Measurements from ENCODE around the gene TAS2R20. TPM values are rescaled to one million over a fixed set of nuclear protein-coding genes. Genes with fewer than 3 reads are reported as not detected.

Gene TAS2R20
- total and polyA plus RNA-seq, 2 of the 13 experiments (the other 11 are each of a cell fraction or from before 2014, with no cell fraction given) = 0.54 to 2.9 TPM

DNA sequence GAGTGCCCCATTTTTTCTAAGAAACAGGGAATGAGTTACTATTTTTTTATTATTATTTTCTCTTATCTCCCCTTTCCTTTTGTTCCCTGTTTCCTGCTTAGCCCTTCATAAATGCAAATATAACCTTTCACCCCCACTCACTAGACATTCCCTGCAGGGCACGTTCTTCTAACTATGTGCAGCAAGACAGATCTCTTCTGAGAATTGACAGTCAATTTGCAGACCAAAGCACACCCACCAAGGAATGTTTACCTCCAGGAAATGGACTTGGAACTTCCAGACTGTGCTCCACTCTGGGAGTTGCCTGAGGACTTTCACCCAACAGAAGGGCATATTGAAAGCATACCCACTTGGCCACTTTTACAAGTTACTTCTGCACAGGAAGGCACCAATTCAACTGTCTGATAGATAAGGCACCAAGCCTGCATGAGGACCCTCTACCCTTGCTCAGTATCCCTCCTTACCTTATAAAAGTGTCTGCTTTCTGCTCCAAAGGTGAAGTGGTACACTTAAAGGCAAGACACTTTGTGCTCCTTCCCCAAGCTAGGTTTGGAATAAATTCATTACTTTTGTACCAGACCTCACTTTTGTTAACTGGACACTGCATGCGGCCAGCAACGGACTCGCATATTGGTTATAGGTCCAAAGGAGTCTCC lies 17.8 kb upstream of the TAS2R20 start (continued):
- TF ChIP-seq, protein P1, sequence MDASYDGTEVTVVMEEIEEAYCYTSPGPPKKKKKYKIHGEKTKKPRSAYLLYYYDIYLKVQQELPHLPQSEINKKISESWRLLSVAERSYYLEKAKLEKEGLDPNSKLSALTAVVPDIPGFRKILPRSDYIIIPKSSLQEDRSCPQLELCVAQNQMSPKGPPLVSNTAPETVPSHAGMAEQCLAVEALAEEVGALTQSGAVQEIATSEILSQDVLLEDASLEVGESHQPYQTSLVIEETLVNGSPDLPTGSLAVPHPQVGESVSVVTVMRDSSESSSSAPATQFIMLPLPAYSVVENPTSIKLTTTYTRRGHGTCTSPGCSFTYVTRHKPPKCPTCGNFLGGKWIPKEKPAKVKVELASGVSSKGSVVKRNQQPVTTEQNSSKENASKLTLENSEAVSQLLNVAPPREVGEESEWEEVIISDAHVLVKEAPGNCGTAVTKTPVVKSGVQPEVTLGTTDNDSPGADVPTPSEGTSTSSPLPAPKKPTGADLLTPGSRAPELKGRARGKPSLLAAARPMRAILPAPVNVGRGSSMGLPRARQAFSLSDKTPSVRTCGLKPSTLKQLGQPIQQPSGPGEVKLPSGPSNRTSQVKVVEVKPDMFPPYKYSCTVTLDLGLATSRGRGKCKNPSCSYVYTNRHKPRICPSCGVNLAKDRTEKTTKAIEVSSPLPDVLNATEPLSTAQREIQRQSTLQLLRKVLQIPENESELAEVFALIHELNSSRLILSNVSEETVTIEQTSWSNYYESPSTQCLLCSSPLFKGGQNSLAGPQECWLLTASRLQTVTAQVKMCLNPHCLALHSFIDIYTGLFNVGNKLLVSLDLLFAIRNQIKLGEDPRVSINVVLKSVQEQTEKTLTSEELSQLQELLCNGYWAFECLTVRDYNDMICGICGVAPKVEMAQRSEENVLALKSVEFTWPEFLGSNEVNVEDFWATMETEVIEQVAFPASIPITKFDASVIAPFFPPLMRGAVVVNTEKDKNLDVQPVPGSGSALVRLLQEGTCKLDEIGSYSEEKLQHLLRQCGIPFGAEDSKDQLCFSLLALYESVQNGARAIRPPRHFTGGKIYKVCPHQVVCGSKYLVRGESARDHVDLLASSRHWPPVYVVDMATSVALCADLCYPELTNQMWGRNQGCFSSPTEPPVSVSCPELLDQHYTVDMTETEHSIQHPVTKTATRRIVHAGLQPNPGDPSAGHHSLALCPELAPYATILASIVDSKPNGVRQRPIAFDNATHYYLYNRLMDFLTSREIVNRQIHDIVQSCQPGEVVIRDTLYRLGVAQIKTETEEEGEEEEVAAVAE (CRISPR knock-in tag; IDR thresholded peaks at IDR 0.05; ENCODE audit: borderline replicate concordance) = peak; percentile 36; the same call in 1 of the 2 replicates
- TF ChIP-seq KDM1A (CRISPR knock-in tag; IDR thresholded peaks at IDR 0.05) (no peak), SMC3 (IDR thresholded peaks at IDR 0.05; ENCODE audit: low read length) (no peak), FOXA3 (CRISPR knock-in tag; IDR thresholded peaks at IDR 0.05) (peak; percentile 89), REXO4 (CRISPR knock-in tag; IDR thresholded peaks at IDR 0.05; ENCODE audit: borderline replicate concordance) (no peak), ZNF205 (CRISPR knock-in tag; IDR thresholded peaks at IDR 0.05) (no peak), ZNF839 (CRISPR knock-in tag; IDR thresholded peaks at IDR 0.05; ENCODE audit: borderline replicate concordance) (no peak), NFE2L2 (IDR thresholded peaks at IDR 0.05; ENCODE audit: low read length) (no peak), ZNF180 (CRISPR knock-in tag; IDR thresholded peaks at IDR 0.05; ENCODE audit: borderline replicate concordance, low read depth) (no peak), DPF2 (CRISPR knock-in tag; IDR thresholded peaks at IDR 0.05; ENCODE audit: borderline replicate concordance, low read depth) (peak; percentile 90), FOXK1 (CRISPR knock-in tag; IDR thresholded peaks at IDR 0.05; ENCODE audit: borderline replicate concordance, low read depth) (peak; percentile 39; the same call in 1 of the 2 replicates), ZNF235 (CRISPR knock-in tag; IDR thresholded peaks at IDR 0.05; ENCODE audit: borderline replicate concordance) (no peak), RFX3 (CRISPR knock-in tag; IDR thresholded peaks at IDR 0.05) (no peak), ZNF878 (CRISPR knock-in tag; IDR thresholded peaks at IDR 0.05) (peak; percentile 73; the same call in 1 of the 2 replicates)
- TF ChIP-seq, protein P2, sequence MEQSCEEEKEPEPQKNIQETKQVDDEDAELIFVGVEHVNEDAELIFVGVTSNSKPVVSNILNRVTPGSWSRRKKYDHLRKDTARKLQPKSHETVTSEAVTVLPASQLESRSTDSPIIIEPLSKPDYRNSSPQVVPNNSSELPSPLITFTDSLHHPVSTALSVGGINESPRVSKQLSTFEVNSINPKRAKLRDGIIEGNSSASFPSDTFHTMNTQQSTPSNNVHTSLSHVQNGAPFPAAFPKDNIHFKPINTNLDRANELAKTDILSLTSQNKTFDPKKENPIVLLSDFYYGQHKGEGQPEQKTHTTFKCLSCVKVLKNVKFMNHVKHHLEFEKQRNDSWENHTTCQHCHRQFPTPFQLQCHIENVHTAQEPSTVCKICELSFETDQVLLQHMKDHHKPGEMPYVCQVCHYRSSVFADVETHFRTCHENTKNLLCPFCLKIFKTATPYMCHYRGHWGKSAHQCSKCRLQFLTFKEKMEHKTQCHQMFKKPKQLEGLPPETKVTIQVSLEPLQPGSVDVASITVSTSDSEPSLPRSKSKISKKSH (CRISPR knock-in tag; IDR thresholded peaks at IDR 0.05; ENCODE audit: borderline replicate concordance) = no peak
- TF ChIP-seq, protein P3, sequence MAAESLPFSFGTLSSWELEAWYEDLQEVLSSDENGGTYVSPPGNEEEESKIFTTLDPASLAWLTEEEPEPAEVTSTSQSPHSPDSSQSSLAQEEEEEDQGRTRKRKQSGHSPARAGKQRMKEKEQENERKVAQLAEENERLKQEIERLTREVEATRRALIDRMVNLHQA (CRISPR knock-in tag; IDR thresholded peaks at IDR 0.05) = no peak
- TF ChIP-seq, protein P4, sequence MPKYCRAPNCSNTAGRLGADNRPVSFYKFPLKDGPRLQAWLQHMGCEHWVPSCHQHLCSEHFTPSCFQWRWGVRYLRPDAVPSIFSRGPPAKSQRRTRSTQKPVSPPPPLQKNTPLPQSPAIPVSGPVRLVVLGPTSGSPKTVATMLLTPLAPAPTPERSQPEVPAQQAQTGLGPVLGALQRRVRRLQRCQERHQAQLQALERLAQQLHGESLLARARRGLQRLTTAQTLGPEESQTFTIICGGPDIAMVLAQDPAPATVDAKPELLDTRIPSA (CRISPR knock-in tag; IDR thresholded peaks at IDR 0.05; ENCODE audit: borderline replicate concordance) = no peak
- TF ChIP-seq, protein P5, sequence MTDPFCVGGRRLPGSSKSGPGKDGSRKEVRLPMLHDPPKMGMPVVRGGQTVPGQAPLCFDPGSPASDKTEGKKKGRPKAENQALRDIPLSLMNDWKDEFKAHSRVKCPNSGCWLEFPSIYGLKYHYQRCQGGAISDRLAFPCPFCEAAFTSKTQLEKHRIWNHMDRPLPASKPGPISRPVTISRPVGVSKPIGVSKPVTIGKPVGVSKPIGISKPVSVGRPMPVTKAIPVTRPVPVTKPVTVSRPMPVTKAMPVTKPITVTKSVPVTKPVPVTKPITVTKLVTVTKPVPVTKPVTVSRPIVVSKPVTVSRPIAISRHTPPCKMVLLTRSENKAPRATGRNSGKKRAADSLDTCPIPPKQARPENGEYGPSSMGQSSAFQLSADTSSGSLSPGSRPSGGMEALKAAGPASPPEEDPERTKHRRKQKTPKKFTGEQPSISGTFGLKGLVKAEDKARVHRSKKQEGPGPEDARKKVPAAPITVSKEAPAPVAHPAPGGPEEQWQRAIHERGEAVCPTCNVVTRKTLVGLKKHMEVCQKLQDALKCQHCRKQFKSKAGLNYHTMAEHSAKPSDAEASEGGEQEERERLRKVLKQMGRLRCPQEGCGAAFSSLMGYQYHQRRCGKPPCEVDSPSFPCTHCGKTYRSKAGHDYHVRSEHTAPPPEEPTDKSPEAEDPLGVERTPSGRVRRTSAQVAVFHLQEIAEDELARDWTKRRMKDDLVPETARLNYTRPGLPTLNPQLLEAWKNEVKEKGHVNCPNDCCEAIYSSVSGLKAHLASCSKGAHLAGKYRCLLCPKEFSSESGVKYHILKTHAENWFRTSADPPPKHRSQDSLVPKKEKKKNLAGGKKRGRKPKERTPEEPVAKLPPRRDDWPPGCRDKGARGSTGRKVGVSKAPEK (CRISPR knock-in tag; IDR thresholded peaks at IDR 0.05; ENCODE audit: borderline replicate concordance) = 0 out of 2 replicates have a peak, but pooled peaks have one; percentile 49
- TF ChIP-seq, protein P6, sequence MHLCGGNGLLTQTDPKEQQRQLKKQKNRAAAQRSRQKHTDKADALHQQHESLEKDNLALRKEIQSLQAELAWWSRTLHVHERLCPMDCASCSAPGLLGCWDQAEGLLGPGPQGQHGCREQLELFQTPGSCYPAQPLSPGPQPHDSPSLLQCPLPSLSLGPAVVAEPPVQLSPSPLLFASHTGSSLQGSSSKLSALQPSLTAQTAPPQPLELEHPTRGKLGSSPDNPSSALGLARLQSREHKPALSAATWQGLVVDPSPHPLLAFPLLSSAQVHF (CRISPR knock-in tag; IDR thresholded peaks at IDR 0.05) = no peak

All from HepG2 (cell line).